ENCODE measurements around the gene CA10.

GRCh38 chr17:51711581-51711980 lies 446.9 kb downstream of the CA10 start:
- TF ChIP-seq REST (IDR thresholded peaks at IDR 0.05; ENCODE audit: borderline replicate concordance): no peak
- no peak for TF ChIP-seq CTCF (IDR thresholded peaks at IDR 0.05; ENCODE audit: poor library complexity, severe bottlenecking)
- no peak for TF ChIP-seq POLR2AphosphoS5 (IDR thresholded peaks at IDR 0.05)
- no peak for TF ChIP-seq EZH2 (IDR thresholded peaks at IDR 0.05; ENCODE audit: borderline replicate concordance, insufficient read depth, low read length, poor library complexity, severe bottlenecking)
- no peak for TF ChIP-seq TAF1 (IDR thresholded peaks at IDR 0.05; ENCODE audit: low read depth)
- TF ChIP-seq RAD21 (conservative IDR thresholded peaks at IDR 0.05): no peak
- no peak for TF ChIP-seq EP300 (conservative IDR thresholded peaks at IDR 0.05; ENCODE audit: poor library complexity, severe bottlenecking)
- TF ChIP-seq SMC3 (conservative IDR thresholded peaks at IDR 0.05; ENCODE audit: poor library complexity): no peak
